ENCODE results near the gene UVRAG. TPM values are rescaled to one million over a fixed set of nuclear protein-coding genes. Genes with fewer than 3 reads are reported as not detected.

The UVRAG gene
- polyA plus RNA-seq, 1 experiment: 8.2 TPM

DNA sequence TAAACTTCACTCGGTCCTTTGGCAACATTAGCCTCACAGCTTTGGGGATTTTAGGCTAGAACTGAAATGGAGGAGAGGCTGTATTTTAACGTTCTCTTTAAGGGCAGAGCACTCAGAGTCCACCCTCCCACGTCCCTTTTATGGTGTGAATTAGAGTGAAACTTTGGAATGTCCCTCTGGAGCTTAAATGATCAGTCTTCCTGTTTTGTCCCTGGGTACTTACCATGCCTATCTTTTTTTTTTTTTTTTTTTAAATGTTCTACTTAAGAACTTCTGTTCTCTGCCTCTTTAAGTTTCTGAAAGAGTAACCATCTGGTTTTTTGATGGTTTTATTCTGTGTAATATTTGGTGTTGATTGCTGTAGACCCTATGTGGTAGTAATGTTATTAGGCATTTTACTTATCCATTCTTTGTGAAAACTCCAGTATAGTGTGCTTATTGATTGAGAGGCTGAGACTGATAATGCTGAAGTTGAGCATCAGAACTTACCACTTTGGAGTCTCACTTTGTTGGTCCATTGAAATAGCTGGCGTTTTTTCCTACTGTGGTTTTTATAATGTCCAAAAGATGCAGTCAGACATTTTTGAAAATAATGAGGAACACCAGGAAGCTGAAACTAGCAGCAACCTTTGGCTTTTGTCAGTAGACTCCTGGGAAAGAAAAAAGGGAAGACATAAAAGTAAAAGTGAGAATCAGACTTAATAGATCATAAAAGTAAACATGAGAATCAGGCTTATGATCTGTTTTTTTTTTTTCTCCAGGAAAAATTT is 11.6 kb downstream of the UVRAG start:
- no peak for DNase-seq (ENCODE audit: low read depth)
- no peak overlapping the region for H3K4me3 ChIP-seq (ENCODE audit: low read depth, low read length)
- H3K27me3 ChIP-seq (ENCODE audit: control insufficient read depth, insufficient read depth, low read length): no peaks in the 10 kb centered on the region
- TF ChIP-seq, protein P1, sequence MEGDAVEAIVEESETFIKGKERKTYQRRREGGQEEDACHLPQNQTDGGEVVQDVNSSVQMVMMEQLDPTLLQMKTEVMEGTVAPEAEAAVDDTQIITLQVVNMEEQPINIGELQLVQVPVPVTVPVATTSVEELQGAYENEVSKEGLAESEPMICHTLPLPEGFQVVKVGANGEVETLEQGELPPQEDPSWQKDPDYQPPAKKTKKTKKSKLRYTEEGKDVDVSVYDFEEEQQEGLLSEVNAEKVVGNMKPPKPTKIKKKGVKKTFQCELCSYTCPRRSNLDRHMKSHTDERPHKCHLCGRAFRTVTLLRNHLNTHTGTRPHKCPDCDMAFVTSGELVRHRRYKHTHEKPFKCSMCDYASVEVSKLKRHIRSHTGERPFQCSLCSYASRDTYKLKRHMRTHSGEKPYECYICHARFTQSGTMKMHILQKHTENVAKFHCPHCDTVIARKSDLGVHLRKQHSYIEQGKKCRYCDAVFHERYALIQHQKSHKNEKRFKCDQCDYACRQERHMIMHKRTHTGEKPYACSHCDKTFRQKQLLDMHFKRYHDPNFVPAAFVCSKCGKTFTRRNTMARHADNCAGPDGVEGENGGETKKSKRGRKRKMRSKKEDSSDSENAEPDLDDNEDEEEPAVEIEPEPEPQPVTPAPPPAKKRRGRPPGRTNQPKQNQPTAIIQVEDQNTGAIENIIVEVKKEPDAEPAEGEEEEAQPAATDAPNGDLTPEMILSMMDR (IDR thresholded peaks at IDR 0.05; ENCODE audit: insufficient read depth, low read depth, low read length): no peak
- H3K36me3 ChIP-seq (ENCODE audit: control insufficient read depth, insufficient read depth, low read length): no peaks in the 10 kb centered on the region
- CTCF ChIA-PET: interaction anchor here (0.5 to 2.0 kb wide), 5 partner anchors 23 to 177 kb away, joined by 3 to 6 read pairs (median 3); no protein-coding TSS in a partner anchor
- POLR2A ChIA-PET: interaction anchor here (0.7 kb wide), 1 partner anchor 24 kb away, joined by 4 read pairs; no protein-coding TSS in a partner anchor

DNA sequence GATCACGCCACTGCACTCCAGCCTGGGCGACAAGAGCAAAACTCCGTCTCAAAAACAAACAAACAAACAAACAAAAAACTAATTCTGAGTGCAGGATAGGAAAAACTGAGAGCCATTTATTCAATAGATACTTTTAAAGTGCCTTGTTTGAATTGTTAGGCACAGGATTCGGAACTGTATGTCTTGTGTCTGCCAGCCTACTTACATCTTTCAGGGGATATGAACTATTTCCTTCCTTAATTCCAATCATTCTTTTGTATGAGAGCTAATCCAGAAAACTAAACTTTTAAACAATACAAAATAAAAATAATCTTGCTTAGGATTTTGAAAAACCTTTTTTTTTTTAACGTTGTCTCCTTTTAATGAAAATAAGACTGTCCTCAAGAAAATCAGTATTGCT is 12.6 kb downstream of the UVRAG start:
- Histone ChIP-seq H3K36me3 (ENCODE audit: control insufficient read depth, insufficient read depth, low read length) (no peaks in the 10 kb centered on the region), H3K27me3 (ENCODE audit: control insufficient read depth, insufficient read depth, low read length) (no peaks in the 10 kb centered on the region), H3K4me3 (ENCODE audit: low read depth, low read length) (no peak overlapping the region)
- ChIA-PET POLR2A (interaction anchor here (0.7 kb wide), 1 partner anchor 23 kb away, joined by 4 read pairs; no protein-coding TSS in a partner anchor), CTCF (interaction anchor here (0.6 to 2.0 kb wide), 5 partner anchors 9 to 178 kb away, joined by 3 to 6 read pairs (median 5); no protein-coding TSS in a partner anchor)
- TF ChIP-seq, protein P1 (IDR thresholded peaks at IDR 0.05; ENCODE audit: insufficient read depth, low read depth, low read length): no peak
- DNase-seq (ENCODE audit: low read depth): no peak

DNA sequence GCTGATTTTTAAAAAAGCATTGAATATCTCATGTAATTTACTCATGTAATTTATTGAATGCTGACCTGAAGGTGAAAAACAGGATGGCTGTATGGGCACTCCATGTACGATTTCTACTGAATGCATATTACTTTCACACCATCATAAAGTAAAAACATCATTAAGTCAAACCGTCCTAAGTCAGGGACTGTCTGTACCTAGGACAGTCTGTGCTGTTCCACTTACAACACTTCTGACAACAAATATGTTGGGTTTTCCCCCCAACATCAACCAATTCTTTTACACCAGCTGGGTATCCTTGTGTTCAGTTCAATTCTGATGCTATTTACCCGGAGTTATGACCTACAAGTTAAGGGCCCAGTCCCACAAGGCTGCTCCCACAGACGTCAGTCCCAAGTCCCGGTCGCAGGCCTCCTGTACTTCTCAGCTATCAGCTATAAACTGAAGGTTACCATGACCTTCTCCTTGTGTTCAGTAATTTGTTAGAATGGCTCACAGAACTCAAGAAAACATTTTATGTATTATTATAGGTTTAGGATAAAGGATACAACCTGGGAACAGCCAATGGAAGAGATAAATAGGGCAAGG is 17.0 kb downstream of the UVRAG start:
- DNase-seq (ENCODE audit: low read depth): no peak
- Histone ChIP-seq H3K36me3 (ENCODE audit: control insufficient read depth, insufficient read depth, low read length) (no peaks in the 10 kb centered on the region), H3K27me3 (ENCODE audit: control insufficient read depth, insufficient read depth, low read length) (no peaks in the 10 kb centered on the region), H3K4me3 (ENCODE audit: low read depth, low read length) (no peak overlapping the region)
- CTCF ChIA-PET: interaction anchor here (0.8 to 0.9 kb wide), 2 partner anchors 26 to 29 kb away, joined by 3 to 4 read pairs; no protein-coding TSS in a partner anchor
- POLR2A ChIA-PET: no interaction called here
- TF ChIP-seq, protein P1 (IDR thresholded peaks at IDR 0.05; ENCODE audit: insufficient read depth, low read depth, low read length): no peak

DNA sequence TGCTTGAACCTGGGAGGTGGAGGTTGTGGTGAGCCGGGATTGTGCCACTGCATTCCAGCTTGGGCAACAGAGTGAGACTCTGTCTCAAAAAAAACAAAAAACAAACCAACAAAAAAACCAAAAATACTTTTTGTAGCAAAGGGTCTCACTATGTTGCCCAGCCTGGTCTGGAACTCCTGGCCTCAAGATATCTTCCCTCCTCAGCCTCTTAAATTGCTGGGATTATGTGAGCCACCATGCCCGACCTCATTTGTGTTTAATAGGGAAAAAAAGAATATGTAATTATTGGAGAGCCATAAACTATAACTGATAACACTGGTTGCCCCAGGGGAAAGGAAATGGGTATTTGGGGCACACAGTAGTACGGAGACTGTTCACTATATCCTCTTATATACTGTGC is 19.7 kb downstream of the UVRAG start:
- no peaks in the 10 kb centered on the region for H3K27me3 ChIP-seq (ENCODE audit: control insufficient read depth, insufficient read depth, low read length)
- TF ChIP-seq, protein P1 (IDR thresholded peaks at IDR 0.05; ENCODE audit: insufficient read depth, low read depth, low read length): no peak
- ChIA-PET CTCF (no interaction called here), POLR2A (no interaction called here)
- no peaks in the 10 kb centered on the region for H3K36me3 ChIP-seq (ENCODE audit: control insufficient read depth, insufficient read depth, low read length)
- no peak for DNase-seq (ENCODE audit: low read depth)
- H3K4me3 ChIP-seq (ENCODE audit: low read depth, low read length): no peak overlapping the region

DNA sequence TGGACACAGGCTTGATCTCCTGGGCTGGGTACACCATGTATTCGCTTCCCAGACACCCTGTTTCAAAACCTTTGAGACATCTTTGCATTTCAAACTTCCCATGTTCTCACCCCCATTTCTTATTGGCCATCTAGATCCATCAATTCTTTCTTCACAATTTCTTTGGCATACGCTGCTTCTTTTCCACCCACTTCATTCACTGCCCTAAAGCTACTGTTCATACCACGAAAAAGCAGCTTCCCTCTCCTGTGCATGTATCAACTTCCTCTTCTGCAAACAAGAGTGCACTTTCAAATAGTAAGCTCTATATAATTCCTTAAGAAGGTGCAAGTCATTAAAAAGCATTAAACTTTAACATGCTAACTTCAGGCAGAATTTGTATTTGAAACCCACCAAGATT is 21.4 kb downstream of the UVRAG start:
- H3K36me3 ChIP-seq (ENCODE audit: control insufficient read depth, insufficient read depth, low read length): no peaks in the 10 kb centered on the region
- no peak for DNase-seq (ENCODE audit: low read depth)
- H3K4me3 ChIP-seq (ENCODE audit: low read depth, low read length): no peak overlapping the region
- no peaks in the 10 kb centered on the region for H3K27me3 ChIP-seq (ENCODE audit: control insufficient read depth, insufficient read depth, low read length)
- CTCF ChIA-PET: no interaction called here
- POLR2A ChIA-PET: no interaction called here
- TF ChIP-seq, protein P1 (IDR thresholded peaks at IDR 0.05; ENCODE audit: insufficient read depth, low read depth, low read length): no peak

All from BJ (cell line).